GM13977 (cell line): ENCODE data around the gene SPPL2B.
"Not testable (repeated sequence)": the region's sequence is repeated elsewhere in the genome, so short reads cannot be mapped to it uniquely, and the experiment has no call there.

Source experiments
- DNase-seq: peaks from one replicate; pipeline ENCODE4 v3.0.0; 2012; ENCODE audit warnings: low spot score
- CTCF ChIP-seq: IDR thresholded peaks from 2 replicates; pipeline ENCODE4 v1.5.1; 2012; ENCODE audit warnings: mild to moderate bottlenecking, control low read depth; ENCODE audit not compliant: insufficient read depth; ENCODE audit errors: extremely low read depth, missing control alignments
- in situ Hi-C: fragments of 300-500 bp; cut with MboI; formaldehyde crosslinking; loops from one replicate; pipeline ENCODE4 v1.12.0; 2022; ENCODE audit warnings: low sequenced_read_pairs, low pct_unique_long_range_greater_than_20kb, mixed read lengths, inconsistent platforms; ENCODE audit not compliant: unreplicated experiment

The SPPL2B gene

GRCh38 chr19:2382530-2383222, 54.2 kb downstream of the SPPL2B start:
- no peak for TF ChIP-seq CTCF
- in situ Hi-C loops: no loop called here
- no peak for DNase-seq

- no peak for TF ChIP-seq CTCF
- in situ Hi-C loops: no loop called here
- DNase-seq: peak; percentile 65
These were observed 56.7 kb downstream of the SPPL2B start for GRCh38 chr19:2385053-2385721.

DNA sequence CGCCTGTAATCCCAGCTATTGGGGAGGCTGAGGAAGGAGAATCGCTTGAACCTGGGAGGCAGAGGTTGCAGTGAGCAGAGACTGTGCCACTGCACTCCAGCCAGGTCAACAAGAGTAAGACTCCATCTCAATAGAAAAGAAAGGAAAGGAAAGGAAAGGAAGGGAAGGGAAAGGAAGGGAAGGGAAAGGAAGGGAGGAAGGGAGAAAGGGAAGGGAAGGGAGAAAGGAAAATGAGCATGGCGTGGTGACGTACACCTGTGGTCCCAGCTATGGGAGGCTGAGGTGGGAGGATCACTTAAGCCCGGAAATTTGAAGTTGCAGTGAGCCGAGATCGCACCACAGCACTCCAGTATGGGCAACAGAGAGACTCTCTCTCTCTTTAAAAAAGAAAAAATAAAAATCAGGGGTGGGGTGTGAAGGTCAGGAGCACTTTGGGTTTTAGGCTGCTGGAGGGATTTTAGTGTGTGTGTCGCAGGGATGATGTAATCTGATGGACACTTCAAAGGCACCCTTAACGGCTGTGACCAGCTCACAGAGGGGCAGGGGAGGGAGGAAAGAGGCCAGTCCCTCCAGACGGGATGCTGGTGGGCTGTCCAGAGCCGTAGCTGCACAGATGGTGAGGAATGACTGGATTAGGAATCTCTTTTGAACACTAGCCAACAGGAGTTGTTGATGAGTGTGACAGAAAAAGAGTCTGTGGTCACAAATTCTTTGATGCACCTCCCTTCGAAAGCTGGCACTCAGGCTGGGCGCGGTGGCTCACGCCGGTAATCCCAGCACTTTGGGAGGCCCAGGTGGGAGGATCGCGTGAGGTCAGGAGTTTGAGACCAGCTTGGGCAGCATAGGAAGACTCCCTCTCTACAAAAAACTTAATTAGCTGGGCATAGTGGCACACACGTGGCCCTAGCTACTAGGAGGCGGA, 59.1 kb downstream of the SPPL2B start:
- no peak for TF ChIP-seq CTCF
- no peak for DNase-seq
- in situ Hi-C loops: no loop called here

GRCh38 chr19:2389594-2389993, 61.1 kb downstream of the SPPL2B start:
- DNase-seq: no peak
- in situ Hi-C loops: no loop called here
- no peak for TF ChIP-seq CTCF

DNA sequence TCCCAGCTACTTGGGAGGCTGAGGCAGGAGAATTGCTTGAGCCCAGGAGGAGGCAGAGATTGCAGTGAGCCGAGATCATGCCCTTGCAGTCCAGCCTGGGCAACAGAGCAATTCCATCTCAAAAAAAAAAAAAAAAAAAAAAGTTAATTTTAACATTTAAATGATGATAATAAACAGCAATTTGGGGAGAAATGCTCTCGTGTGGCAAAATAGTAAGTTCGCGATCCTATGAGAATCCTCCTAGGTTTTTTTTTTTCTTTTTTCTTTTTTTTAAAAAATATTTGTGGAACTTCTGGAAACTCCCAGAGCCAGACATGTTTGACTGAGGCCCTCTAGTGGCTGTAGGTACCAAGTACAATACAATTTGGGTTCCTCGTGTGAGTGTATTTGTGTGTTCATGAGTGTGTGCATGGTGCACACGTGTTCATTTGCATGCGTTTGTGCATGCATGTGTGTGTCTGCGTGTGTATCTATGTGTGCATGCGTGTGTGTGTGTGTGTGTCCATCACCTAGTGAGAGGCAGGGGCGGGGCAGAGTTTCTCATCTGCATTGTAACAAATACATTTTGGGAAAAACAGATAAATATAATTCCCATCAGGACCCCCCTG, 62.7 kb downstream of the SPPL2B start:
- DNase-seq: peak; percentile 76
- in situ Hi-C loops: loop anchor here (10.0 kb wide), 1 partner anchor 226 kb away; the partner anchor contains the start of gene DOT1L
- TF ChIP-seq CTCF: peak; percentile 80

GRCh38 chr19:2392366-2392765, 63.9 kb downstream of the SPPL2B start:
- no peak for DNase-seq
- in situ Hi-C loops: loop anchor here (10.0 kb wide), 1 partner anchor 228 kb away; the partner anchor contains the start of gene DOT1L
- TF ChIP-seq CTCF: no peak

- DNase-seq: not testable (repeated sequence)
- in situ Hi-C loops: loop anchor here (10.0 kb wide), 1 partner anchor 228 kb away; the partner anchor contains the start of gene DOT1L
These were observed 64.4 kb downstream of the SPPL2B start for GRCh38 chr19:2392899-2393298.
